K562 (cell line): ENCODE measurements around the gene GPSM3. TPM values are rescaled to one million over a fixed set of nuclear protein-coding genes. Genes with fewer than 3 reads are reported as not detected.

Experiments
- CREB5 ChIP-seq: fragments of 250-450 bp; sonication (Bioruptor Pico); IDR thresholded peaks from 2 replicates; pipeline ENCODE4 v1.5.0; 2020; ENCODE audit warnings: mild to moderate bottlenecking
- CREBBP ChIP-seq: IDR thresholded peaks from one replicate; pipeline ENCODE4 v1.6.1; 2012; ENCODE audit warnings: low read depth, mild to moderate bottlenecking, control low read depth, inconsistent platforms, low read length
- CXXC5 ChIP-seq: fragments of 250-450 bp; sonication (Bioruptor Pico); IDR thresholded peaks from 2 replicates; pipeline ENCODE4 v1.8.0; 2022; ENCODE audit warnings: inconsistent platforms, mild to moderate bottlenecking, moderate library complexity
- DDX20 ChIP-seq: fragments of 450-650 bp; IDR thresholded peaks from 2 replicates; pipeline ENCODE4 v1.6.1; 2016; ENCODE audit warnings: missing genetic modification characterization, low read depth, mild to moderate bottlenecking, missing compliant biosample characterization, moderate library complexity
- FOXO4 ChIP-seq: fragments of 450-650 bp; formaldehyde crosslinking; IDR thresholded peaks from 2 replicates; pipeline ENCODE4 v1.4.0; 2020; ENCODE audit warnings: mild to moderate bottlenecking, moderate library complexity
- HINFP ChIP-seq: fragments of 450-650 bp; conservative IDR thresholded peaks from 2 replicates; pipeline ENCODE4 v1.6.1; 2016; ENCODE audit warnings: missing genetic modification characterization, low read depth, mild to moderate bottlenecking, control low read depth, missing compliant biosample characterization
- IRF2 ChIP-seq: sonication (generic); formaldehyde crosslinking; IDR thresholded peaks from 2 replicates; pipeline ENCODE4 v1.8.1; 2022; ENCODE audit warnings: mild to moderate bottlenecking, missing genetic modification reagents
- MXD1 ChIP-seq: fragments of 250-450 bp; sonication (Bioruptor Pico); IDR thresholded peaks from 2 replicates; pipeline ENCODE4 v1.8.0; 2021; ENCODE audit warnings: borderline replicate concordance, mild to moderate bottlenecking, moderate library complexity; ENCODE audit not compliant: poor library complexity, severe bottlenecking
- NR4A1 ChIP-seq, 2 experiments: fragments of 250-450 bp in 1 of 2; fragments of 450-650 bp in 1 of 2; sonication (Bioruptor Pico) in 1 of 2; IDR thresholded peaks; 2 replicates each; pipeline versions ENCODE4 v1.4.0 to v1.6.1; 2016 to 2020; ENCODE audit warnings: mild to moderate bottlenecking in 2 of 2, missing compliant biosample characterization in 1 of 2, missing genetic modification characterization in 1 of 2, moderate library complexity in 1 of 2
- SMAD3 ChIP-seq: fragments of 450-650 bp; formaldehyde crosslinking; conservative IDR thresholded peaks from 2 replicates; pipeline ENCODE4 v1.4.0; 2020; ENCODE audit warnings: mild to moderate bottlenecking
- SUPT5H ChIP-seq: fragments of 450-650 bp; IDR thresholded peaks from 2 replicates; pipeline ENCODE4 v1.6.1; 2016
- THAP12 ChIP-seq: fragments of 250-450 bp; sonication (Bioruptor Pico); IDR thresholded peaks from 2 replicates; pipeline ENCODE4 v1.9.0; 2021; ENCODE audit warnings: mild to moderate bottlenecking, inconsistent platforms
- TSHZ1 ChIP-seq: fragments of 250-450 bp; sonication (Bioruptor Pico); IDR thresholded peaks from 2 replicates; pipeline ENCODE4 v1.4.0; 2020; ENCODE audit warnings: mild to moderate bottlenecking, moderate library complexity
- ZBTB17 ChIP-seq: fragments of 450-650 bp; formaldehyde crosslinking; IDR thresholded peaks from 2 replicates; pipeline ENCODE4 v1.4.0; 2020; ENCODE audit warnings: mild to moderate bottlenecking
- ZNF584 ChIP-seq: fragments of 200-800 bp; sonication (Bioruptor generic); IDR thresholded peaks from 2 replicates; pipeline ENCODE4 v1.6.1; 2016; ENCODE audit warnings: low read depth, mild to moderate bottlenecking, missing genetic modification characterization, missing compliant biosample characterization
- polyA plus RNA-seq, 8 experiments: library from polyadenylated mRNA; depleted of rRNA in 4 of 8; stranded (reverse) in 5 of 8; unstranded in 3 of 8; fragments of >200 nt; fragmentation: Nextera tagmentation in 2 of 8; fragmentation: Illumina TruSeq in 1 of 8; extraction: Ambion mirVana in 2 of 8; extraction: Trizol in 1 of 8; gene quantifications; 2 replicates each; pipeline versions ENCODE4 v1.2.1 to v1.2.3, GENCODE V29; 2011 to 2014; ENCODE audit warnings: inconsistent platforms in 1 of 8, missing spikeins in 1 of 8
- total RNA-seq, 7 experiments: library from RNA; depleted of rRNA in 6 of 7; stranded (reverse); fragments of >200 nt in 6 of 7; fragmentation: Illumina TruSeq in 2 of 7; extraction: Trizol in 2 of 7; gene quantifications; 2 replicates each; pipeline versions ENCODE4 v1.2.1 to v1.2.3, GENCODE V29; 2011 to 2021; ENCODE audit warnings: low replicate concordance in 1 of 7

The GPSM3 gene
- total and polyA plus RNA-seq, 9 of the 15 experiments (the other 6 are each of a cell fraction or from before 2014, with no cell fraction given) = 5.3 to 42.6 (median 24.4) TPM

- TF ChIP-seq FOXO4 (CRISPR knock-in tag) = 0 out of 2 replicates have a peak, but pooled peaks have one; percentile 60
- TF ChIP-seq HINFP (tag) = 0 out of 2 replicates have a peak, but pooled peaks have one; percentile 38
- TF ChIP-seq THAP12 = 0 out of 2 replicates have a peak, but pooled peaks have one; percentile 34
- peak; percentile 53; the same call in 1 of the 2 replicates for TF ChIP-seq DDX20
- TF ChIP-seq SMAD3 (CRISPR knock-in tag) = 0 out of 2 replicates have a peak, but pooled peaks have one; percentile 32
- TF ChIP-seq CXXC5 (CRISPR knock-in tag) = peak; percentile 73
- peak; percentile 33 for TF ChIP-seq MXD1 (CRISPR knock-in tag)
- TF ChIP-seq SUPT5H = peak; percentile 64
- no peak for TF ChIP-seq CREBBP
- TF ChIP-seq ZNF584 (CRISPR knock-in tag) = peak; percentile 84; the same call in 1 of the 2 replicates
- TF ChIP-seq CREB5 (CRISPR knock-in tag) = peak; percentile 74; the same call in 1 of the 2 replicates
- TF ChIP-seq NR4A1 (CRISPR knock-in tag; IDR thresholded peaks at IDR 0.05) = no peak
- TF ChIP-seq NR4A1 (tag; IDR thresholded peaks at IDR 0.05) = peak; percentile 37; the same call in 1 of the 2 replicates
- TF ChIP-seq IRF2 (CRISPR knock-in tag) = no peak
- TF ChIP-seq ZBTB17 = peak; percentile 65; the same call in 1 of the 2 replicates
- TF ChIP-seq TSHZ1 (CRISPR knock-in tag) = 0 out of 2 replicates have a peak, but pooled peaks have one; percentile 3
Observed at GRCh38 chr6:32184084-32184640, 8.3 kb downstream of the GPSM3 start, which contains the start of gene AGER (continued).
